Astrocyte (in vitro differentiated cells and primary cell): Measurements from ENCODE around the gene SCAPER. TPM values are rescaled to one million over a fixed set of nuclear protein-coding genes. Genes with fewer than 3 reads are reported as not detected.

Source experiments
- DNase-seq: peaks from one replicate; pipeline ENCODE4 v3.0.0-alpha.2; 2010; ENCODE audit warnings: low read depth
- FAIRE-seq: peaks from 2 replicates; lab custom pipeline; 2011; peaks lifted over from hg19 to GRCh38; lab: Jason Lieb, UNC
- H2AFZ ChIP-seq: 2 replicates; pipeline ENCODE4 v1.6.0; 2012; ENCODE audit warnings: low read depth, low read length, inconsistent platforms
- H3K27ac ChIP-seq: 2 replicates; pipeline ENCODE4 v1.5.1; 2011; ENCODE audit warnings: low read depth, low read length, inconsistent platforms
- H3K27me3 ChIP-seq: 2 replicates; pipeline ENCODE4 v1.6.0; 2011; ENCODE audit warnings: low read length, inconsistent platforms; ENCODE audit not compliant: insufficient read depth
- H3K36me3 ChIP-seq: 2 replicates; pipeline ENCODE4 v1.5.1; 2011; ENCODE audit warnings: low read length, inconsistent platforms; ENCODE audit not compliant: insufficient read depth
- H3K4me1 ChIP-seq: 2 replicates; pipeline ENCODE4 v1.5.1; 2011; ENCODE audit warnings: low read length, inconsistent platforms; ENCODE audit not compliant: insufficient read depth
- H3K4me2 ChIP-seq: 2 replicates; pipeline ENCODE4 v1.6.0; 2012; ENCODE audit warnings: low read length, inconsistent platforms
- H3K4me3 ChIP-seq: 2 replicates; pipeline ENCODE4 v1.5.1; 2011; ENCODE audit warnings: low read depth, mild to moderate bottlenecking, low read length, inconsistent platforms; ENCODE audit not compliant: insufficient read depth
- H3K79me2 ChIP-seq: 2 replicates; pipeline ENCODE4 v1.6.0; 2012; ENCODE audit warnings: mild to moderate bottlenecking, low read length, inconsistent platforms; ENCODE audit not compliant: insufficient read depth
- H3K9ac ChIP-seq: 2 replicates; pipeline ENCODE4 v1.6.0; 2012; ENCODE audit warnings: mild to moderate bottlenecking, low read length, inconsistent platforms
- H3K9me3 ChIP-seq: 2 replicates; pipeline ENCODE4 v1.5.1; 2012; ENCODE audit warnings: low read depth, mild to moderate bottlenecking, low read length, inconsistent platforms; ENCODE audit not compliant: insufficient read depth
- H4K20me1 ChIP-seq: 2 replicates; pipeline ENCODE4 v1.6.0; 2012; ENCODE audit warnings: low read length, inconsistent platforms; ENCODE audit not compliant: insufficient read depth
- H3K27ac Mint-ChIP-seq: one replicate; pipeline ENCODE4 v1.8.0; 2021; ENCODE audit warnings: mild to moderate bottlenecking, mixed read lengths; ENCODE audit not compliant: unreplicated experiment
- H3K27me3 Mint-ChIP-seq: one replicate; pipeline ENCODE4 v1.8.0; 2021; ENCODE audit warnings: low read depth, mixed read lengths; ENCODE audit not compliant: unreplicated experiment
- H3K36me3 Mint-ChIP-seq: one replicate; pipeline ENCODE4 v1.8.0; 2021; ENCODE audit warnings: low read depth, mixed read lengths; ENCODE audit not compliant: unreplicated experiment
- H3K4me1 Mint-ChIP-seq: one replicate; pipeline ENCODE4 v1.8.0; 2021; ENCODE audit warnings: low read depth, mixed read lengths; ENCODE audit not compliant: unreplicated experiment
- H3K4me3 Mint-ChIP-seq: one replicate; pipeline ENCODE4 v1.8.0; 2021; ENCODE audit warnings: mild to moderate bottlenecking, moderate library complexity, mixed read lengths; ENCODE audit not compliant: unreplicated experiment
- H3K9me3 Mint-ChIP-seq: one replicate; pipeline ENCODE4 v1.8.0; 2021; ENCODE audit warnings: mild to moderate bottlenecking, mixed read lengths; ENCODE audit not compliant: unreplicated experiment
- EZH2 ChIP-seq: IDR thresholded peaks from 2 replicates; pipeline ENCODE4 v1.6.1; 2012; ENCODE audit warnings: mild to moderate bottlenecking, low read length, inconsistent platforms; ENCODE audit not compliant: insufficient read depth
- total RNA-seq: library from RNA; stranded (reverse); gene quantifications from 2 replicates; pipeline ENCODE4 v1.2.1, GENCODE V29; 2021
- TF ChIP-seq, protein P1 (sequence below): IDR thresholded peaks from 2 replicates; pipeline ENCODE4 v1.5.1; 2011; ENCODE audit warnings: low read depth, mild to moderate bottlenecking, inconsistent platforms, low read length, moderate library complexity; ENCODE audit not compliant: insufficient read depth

Gene SCAPER
- total RNA-seq, 1 donor from 2014 or later = 8.6 TPM

DNA sequence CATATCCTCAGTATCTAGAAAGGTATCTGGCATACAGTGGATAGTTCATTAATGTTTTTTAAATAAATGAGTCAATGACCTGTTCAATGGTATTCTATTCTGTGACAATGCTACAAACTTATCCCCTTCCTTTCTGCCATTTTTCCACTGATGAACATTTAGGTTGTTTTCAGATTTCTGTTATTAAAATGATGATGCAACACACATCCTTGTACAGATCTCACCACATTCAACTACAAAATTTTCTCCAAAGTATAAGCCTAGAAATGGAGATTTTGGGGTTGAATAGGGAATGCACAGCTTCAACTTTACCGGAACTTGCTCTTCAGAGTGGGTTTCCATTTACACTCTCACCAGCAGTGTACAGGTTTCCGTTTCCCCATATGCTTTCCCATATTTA, 358.3 kb downstream of the SCAPER start:
- H3K27me3 Mint-ChIP-seq = no peaks in the 10 kb centered on the region
- H3K27me3 ChIP-seq = no peaks in the 10 kb centered on the region
- no peak overlapping the region for H3K4me3 ChIP-seq
- no peak overlapping the region for H2AFZ ChIP-seq
- H3K36me3 ChIP-seq = no peaks in the 10 kb centered on the region
- no peak overlapping the region for H3K9ac ChIP-seq
- TF ChIP-seq EZH2 = no peak
- TF ChIP-seq, protein P1, sequence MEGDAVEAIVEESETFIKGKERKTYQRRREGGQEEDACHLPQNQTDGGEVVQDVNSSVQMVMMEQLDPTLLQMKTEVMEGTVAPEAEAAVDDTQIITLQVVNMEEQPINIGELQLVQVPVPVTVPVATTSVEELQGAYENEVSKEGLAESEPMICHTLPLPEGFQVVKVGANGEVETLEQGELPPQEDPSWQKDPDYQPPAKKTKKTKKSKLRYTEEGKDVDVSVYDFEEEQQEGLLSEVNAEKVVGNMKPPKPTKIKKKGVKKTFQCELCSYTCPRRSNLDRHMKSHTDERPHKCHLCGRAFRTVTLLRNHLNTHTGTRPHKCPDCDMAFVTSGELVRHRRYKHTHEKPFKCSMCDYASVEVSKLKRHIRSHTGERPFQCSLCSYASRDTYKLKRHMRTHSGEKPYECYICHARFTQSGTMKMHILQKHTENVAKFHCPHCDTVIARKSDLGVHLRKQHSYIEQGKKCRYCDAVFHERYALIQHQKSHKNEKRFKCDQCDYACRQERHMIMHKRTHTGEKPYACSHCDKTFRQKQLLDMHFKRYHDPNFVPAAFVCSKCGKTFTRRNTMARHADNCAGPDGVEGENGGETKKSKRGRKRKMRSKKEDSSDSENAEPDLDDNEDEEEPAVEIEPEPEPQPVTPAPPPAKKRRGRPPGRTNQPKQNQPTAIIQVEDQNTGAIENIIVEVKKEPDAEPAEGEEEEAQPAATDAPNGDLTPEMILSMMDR = no peak
- H3K4me1 Mint-ChIP-seq = no peaks in the 10 kb centered on the region
- FAIRE-seq = no peak
- no peaks in the 10 kb centered on the region for H3K79me2 ChIP-seq
- no peaks in the 10 kb centered on the region for H3K9me3 ChIP-seq
- H3K4me3 Mint-ChIP-seq = no peak overlapping the region
- H4K20me1 ChIP-seq = no peaks in the 10 kb centered on the region
- peaks cover 7% of the 10 kb centered on the region for H3K9me3 Mint-ChIP-seq
- no peak for DNase-seq
- H3K4me1 ChIP-seq = no peaks in the 10 kb centered on the region
- no peak overlapping the region for H3K27ac Mint-ChIP-seq
- no peaks in the 10 kb centered on the region for H3K36me3 Mint-ChIP-seq
- no peak overlapping the region for H3K27ac ChIP-seq
- no peak overlapping the region for H3K4me2 ChIP-seq

- Histone ChIP-seq H2AFZ (no peak overlapping the region), H3K27ac (no peak overlapping the region), H4K20me1 (no peaks in the 10 kb centered on the region), H3K36me3 (no peaks in the 10 kb centered on the region), H3K79me2 (no peaks in the 10 kb centered on the region), H3K27me3 (no peaks in the 10 kb centered on the region), H3K4me3 (no peak overlapping the region), H3K4me1 (no peaks in the 10 kb centered on the region), H3K9me3 (no peaks in the 10 kb centered on the region), H3K4me2 (no peak overlapping the region), H3K9ac (no peak overlapping the region)
- Mint-ChIP-seq H3K27ac (no peak overlapping the region), H3K9me3 (no peaks in the 10 kb centered on the region), H3K36me3 (no peaks in the 10 kb centered on the region), H3K4me1 (no peaks in the 10 kb centered on the region), H3K27me3 (no peaks in the 10 kb centered on the region), H3K4me3 (no peak overlapping the region)
- TF ChIP-seq, protein P1 = no peak
- no peak for TF ChIP-seq EZH2
- DNase-seq = peak; percentile 3
- FAIRE-seq = no peak
Measured at GRCh38 chr15:76533995-76534394, 371.1 kb downstream of the SCAPER start.

DNA sequence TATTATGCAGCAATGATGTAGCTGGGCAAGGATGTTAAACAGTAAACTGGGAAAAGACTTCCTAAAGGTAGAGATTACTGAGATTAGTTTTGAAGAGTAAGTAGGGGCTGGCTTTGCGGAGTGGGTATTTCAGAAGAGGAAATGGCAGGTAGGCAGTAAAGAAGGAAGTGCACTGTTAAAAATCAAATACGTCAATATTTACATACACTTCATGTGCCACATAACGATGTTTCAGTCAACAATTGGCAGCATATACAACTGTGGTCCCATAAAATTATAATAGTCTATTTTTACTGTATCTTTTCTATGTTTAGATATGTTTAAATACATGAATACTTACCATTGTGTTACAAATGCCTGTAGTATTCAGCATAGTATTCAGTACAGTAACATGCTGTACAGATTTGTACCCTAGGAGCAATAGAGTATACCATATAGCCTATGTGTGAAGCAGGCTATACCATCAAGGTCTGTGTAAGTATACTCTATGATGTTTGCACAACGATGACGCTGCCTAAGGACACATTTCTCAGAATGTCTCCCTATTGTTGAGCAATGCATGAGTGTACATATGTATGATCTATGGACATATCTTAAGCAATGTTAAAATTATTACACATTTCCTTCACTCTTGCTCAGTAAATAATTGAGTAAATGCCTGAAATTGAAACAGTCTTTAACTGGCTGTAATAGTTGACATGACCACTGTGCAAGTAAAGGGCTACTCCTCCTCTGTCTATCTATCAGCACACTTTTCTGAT, 371.9 kb downstream of the SCAPER start:
- no peak overlapping the region for H3K4me2 ChIP-seq
- no peaks in the 10 kb centered on the region for H3K9me3 ChIP-seq
- no peak overlapping the region for H3K27ac ChIP-seq
- no peak overlapping the region for H3K4me3 ChIP-seq
- H4K20me1 ChIP-seq = no peaks in the 10 kb centered on the region
- no peaks in the 10 kb centered on the region for H3K4me1 ChIP-seq
- no peaks in the 10 kb centered on the region for H3K36me3 ChIP-seq
- no peak overlapping the region for H3K4me3 Mint-ChIP-seq
- H3K36me3 Mint-ChIP-seq = no peaks in the 10 kb centered on the region
- no peak overlapping the region for H2AFZ ChIP-seq
- no peaks in the 10 kb centered on the region for H3K4me1 Mint-ChIP-seq
- H3K27me3 ChIP-seq = no peaks in the 10 kb centered on the region
- H3K9me3 Mint-ChIP-seq = no peaks in the 10 kb centered on the region
- no peak overlapping the region for H3K9ac ChIP-seq
- TF ChIP-seq, protein P1 = no peak
- no peak for TF ChIP-seq EZH2
- DNase-seq (no peak), FAIRE-seq (no peak)
- H3K79me2 ChIP-seq = no peaks in the 10 kb centered on the region
- H3K27ac Mint-ChIP-seq = no peak overlapping the region
- no peaks in the 10 kb centered on the region for H3K27me3 Mint-ChIP-seq
